ENCODE data around the gene MAGEB1.

DNA sequence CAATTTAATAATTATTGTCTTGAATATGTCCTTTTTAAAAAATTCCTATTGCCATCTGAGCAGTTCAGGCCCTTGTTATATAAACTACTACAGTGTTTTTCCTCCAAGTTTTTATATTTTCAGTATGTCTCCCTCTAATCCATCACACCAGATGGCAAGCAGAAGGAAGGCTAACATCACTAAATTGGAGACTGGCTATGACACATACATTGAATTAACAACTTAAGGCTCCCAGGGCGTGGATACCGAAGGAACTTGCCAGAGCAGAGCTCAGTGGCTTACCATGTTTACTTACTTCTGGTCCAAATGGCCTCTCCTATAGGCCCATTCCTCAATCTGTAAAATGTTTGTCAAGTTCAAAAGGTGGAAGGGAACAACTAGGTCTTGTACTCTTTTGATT is 13.0 kb downstream of the MAGEB1 start:
- TF ChIP-seq SUZ12 (IDR thresholded peaks at IDR 0.05) (no peak), FOXK2 (IDR thresholded peaks at IDR 0.05) (no peak), BHLHE40 (IDR thresholded peaks at IDR 0.05; ENCODE audit: borderline replicate concordance) (no peak), PKNOX1 (IDR thresholded peaks at IDR 0.05) (no peak), CTBP1 (IDR thresholded peaks at IDR 0.05; ENCODE audit: borderline replicate concordance) (no peak), TARDBP (IDR thresholded peaks at IDR 0.05) (no peak), ELF4 (IDR thresholded peaks at IDR 0.05) (no peak), FOXM1 (IDR thresholded peaks at IDR 0.05; ENCODE audit: borderline replicate concordance) (no peak), SP1 (IDR thresholded peaks at IDR 0.05) (no peak), HDGF (IDR thresholded peaks at IDR 0.05; ENCODE audit: borderline replicate concordance) (no peak), ZNF384 (IDR thresholded peaks at IDR 0.05) (no peak), LEF1 (IDR thresholded peaks at IDR 0.05; ENCODE audit: borderline replicate concordance) (no peak)

All from HEK293T (cell line).